Heart left ventricle (tissue), 16 donors: ENCODE data around the gene SYNDIG1L. TPM values are rescaled to one million over a fixed set of nuclear protein-coding genes. Genes with fewer than 3 reads are reported as not detected.

ENCODE experiments used
- ATAC-seq, 4 donors: fragments of 200-7000 bp; cut with Tn5 transposase; one replicate each; pipeline ENCODE4 v1.9.1; 2020 to 2022; ENCODE audit warnings: moderate library complexity in 4 of 4, mild to moderate bottlenecking in 3 of 4, moderate number of reproducible peaks in 1 of 4
- DNase-seq, 5 donors: peaks; one replicate each; pipeline ENCODE4 v3.0.0-alpha.2; 2020
- H3K27ac ChIP-seq, 12 donors: fragments of 200-600 bp; sonication (generic) in 4 of 12; one replicate each; pipeline versions ENCODE4 v1.5.0 to v1.8.0; 2016 to 2022; ENCODE audit warnings: mild to moderate bottlenecking in 2 of 12
- H3K27me3 ChIP-seq, 9 donors: fragments of 200-600 bp; sonication (generic) in 2 of 9; one replicate each; pipeline versions ENCODE4 v1.5.1 to v1.8.0; 2016 to 2022; ENCODE audit warnings: mild to moderate bottlenecking in 3 of 9
- H3K36me3 ChIP-seq, 9 donors: fragments of 200-600 bp; sonication (generic) in 2 of 9; one replicate each; pipeline versions ENCODE4 v1.5.0 to v1.8.0; 2018 to 2022; ENCODE audit warnings: mild to moderate bottlenecking in 2 of 9
- H3K4me1 ChIP-seq, 12 donors: fragments of 200-600 bp; sonication (generic) in 4 of 12; one replicate each; pipeline versions ENCODE4 v1.5.0 to v1.8.0; 2016 to 2022; ENCODE audit warnings: mild to moderate bottlenecking in 3 of 12
- H3K4me3 ChIP-seq, 12 donors: fragments of 200-600 bp; sonication (generic) in 4 of 12; one replicate each; pipeline versions ENCODE4 v1.5.0 to v1.8.0; 2017 to 2022; ENCODE audit warnings: mild to moderate bottlenecking in 9 of 12, moderate library complexity in 4 of 12
- H3K9me3 ChIP-seq, 12 donors: fragments of 200-600 bp; sonication (generic) in 4 of 12; one replicate each; pipeline versions ENCODE4 v1.5.0 to v1.8.0; 2016 to 2022; ENCODE audit warnings: mild to moderate bottlenecking in 1 of 12
- CTCF ChIP-seq, 12 donors: fragments of 200-600 bp; sonication (generic) in 4 of 12; IDR thresholded peaks; one replicate each; pipeline versions ENCODE4 v1.5.0 to v1.8.0; 2018 to 2022; ENCODE audit warnings: antibody characterized with exemption in 12 of 12, mild to moderate bottlenecking in 5 of 12
- POLR2A ChIP-seq, 2 donors: fragments of 450-650 bp; IDR thresholded peaks; one replicate each; pipeline ENCODE4 v1.6.1; 2017; ENCODE audit warnings: antibody characterized with exemption in 2 of 2, mild to moderate bottlenecking in 2 of 2, moderate library complexity in 2 of 2
- WGBS, 4 donors: extraction: QIAGEN DNeasy Blood & Tissue Kit in 2 of 4; methylation state at CpG; one replicate each; pipeline versions ENCODE4 v1.1.5 to v1.1.7; 2013 to 2018; 5-methylcytosine and 5-hydroxymethylcytosine counted together
- intact Hi-C, 10 donors: fragments of 100-400 bp; cut with DNase I; formaldehyde crosslinking; loops; one replicate each; pipeline versions ENCODE4 v1.11.1 to v1.14.2; 2022
- polyA plus RNA-seq, 2 donors: library from polyadenylated mRNA; stranded (reverse); fragments of 200-250 nt; gene quantifications; one replicate each; pipeline ENCODE4 v1.2.3, GENCODE V29; 2013
- total RNA-seq, 9 donors: library from RNA; depleted of rRNA in 2 of 9; stranded (reverse); fragments of >200 nt in 2 of 9; fragmentation: NEBNext Ultra II Directional in 3 of 9; extraction: Animal tissue kit (Norgen Biotek cat#: 25700) in 3 of 9; gene quantifications; one replicate each; pipeline versions ENCODE4 v1.1.0 to v1.2.4, GENCODE V29; 2016 to 2023
- donor health status: ischemic (EF 13 %, LVEDD 7.1; RV severe dilation, severe dysfunction).
- donor health status: healthy with polysubstance abuse.
- donor health status: DM: no; HTN: yes; CAD: no.
- donor health status: DM: no; HTN: no; CAD: no.
- donor health status: ischemic (EF 25% LVEDD 6.9; RV normal size, moderate dysfunction).
- donor health status: ischemic (EF 25% LVEDD 5.7; RV mildly dilated, moderate dysfunction).
- donor health status: healthy.
- donor health status: DM: yes; HTN: yes; CAD: no.
- donor health status: ischemic (EF 35%, LVEDD 5.7; RV mildly dilated, moderate dysfunction).
- donor health status: nonischemic (EF 11% LVEDD 7.7; RV severe dilation, severe dysfunction).
- donor health status: DM: yes; HTN: yes; CAD: no.
- donor health status: PGD.
- donor health status: ischemic (EF 29% LVEDD 5.4; RV normal size, mild dysfunction).
- donor health status: nonischemic (EF 23%, LVEDD 6.1; RV moderate dilation, normal function).

The SYNDIG1L gene
- total and polyA plus RNA-seq, 11 donors = 0.06 to 0.32 (median 0.10) TPM; not detected in 6

- peaks cover 0 to 5% (median 0%) of the 10 kb centered on the region in 9 donors for H3K27me3 ChIP-seq
- no peaks in the 10 kb centered on the region for H3K9me3 ChIP-seq
- ATAC-seq = peak in 3 of 4 donors; percentile 60 to 76 (median 65)
- peak overlapping the region in 3 of 12 donors; percentile 20 to 23 (median 21) for H3K4me3 ChIP-seq
- TF ChIP-seq CTCF (IDR thresholded peaks at IDR 0.05) = no peak
- TF ChIP-seq POLR2A (IDR thresholded peaks at IDR 0.05) = no peak
- WGBS, 4 donors = 4 to 8% (median 5%) methylated on average over 11 to 12 of the region's 12 CpGs
- H3K4me1 ChIP-seq = peaks cover 0 to 27% (median 12%) of the 10 kb centered on the region in 12 donors
- H3K27ac ChIP-seq = peak overlapping the region in 2 of 12 donors; percentile 6 to 54
- peak in 4 of 5 donors; percentile 29 to 45 (median 38) for DNase-seq
- H3K36me3 ChIP-seq = no peaks in the 10 kb centered on the region
- intact Hi-C loops = no loop called here
These were observed 24.3 kb downstream of the SYNDIG1L start for GRCh38 chr14:74401504-74402241.

- peaks cover 0 to 27% (median 12%) of the 10 kb centered on the region in 12 donors for H3K4me1 ChIP-seq
- TF ChIP-seq CTCF (IDR thresholded peaks at IDR 0.05) = no peak
- TF ChIP-seq POLR2A (IDR thresholded peaks at IDR 0.05) = no peak
- H3K27me3 ChIP-seq = peaks cover 0 to 5% (median 0%) of the 10 kb centered on the region in 9 donors
- no peaks in the 10 kb centered on the region for H3K36me3 ChIP-seq
- peak overlapping the region in 2 of 12 donors; percentile 6 to 54 for H3K27ac ChIP-seq
- WGBS, 4 donors = 38 to 48% (median 40%) methylated on average over 8 of the region's 8 CpGs
- DNase-seq (no peak), ATAC-seq (no peak)
- no peak overlapping the region for H3K4me3 ChIP-seq
- H3K9me3 ChIP-seq = no peaks in the 10 kb centered on the region
- intact Hi-C loops = no loop called here
These were observed 25.0 kb downstream of the SYNDIG1L start for GRCh38 chr14:74400919-74401503.

- Histone ChIP-seq H3K27me3 (peaks cover 0 to 5% (median 0%) of the 10 kb centered on the region in 9 donors), H3K4me3 (no peak overlapping the region), H3K4me1 (peaks cover 0 to 27% (median 12%) of the 10 kb centered on the region in 12 donors), H3K9me3 (no peaks in the 10 kb centered on the region), H3K36me3 (no peaks in the 10 kb centered on the region), H3K27ac (no peak overlapping the region)
- DNase-seq = no peak
- 49 to 55% (median 51%) methylated on average over 13 of the region's 13 CpGs for WGBS, 4 donors
- TF ChIP-seq POLR2A (IDR thresholded peaks at IDR 0.05) (no peak), CTCF (IDR thresholded peaks at IDR 0.05) (no peak)
- intact Hi-C loops = no loop called here
- no peak for ATAC-seq
These were observed 25.9 kb downstream of the SYNDIG1L start for GRCh38 chr14:74400031-74400685.

GRCh38 chr14:74395094-74395493 is 30.9 kb downstream of the SYNDIG1L start:
- TF ChIP-seq CTCF (IDR thresholded peaks at IDR 0.05) (no peak), POLR2A (IDR thresholded peaks at IDR 0.05) (no peak)
- Histone ChIP-seq H3K36me3 (no peaks in the 10 kb centered on the region), H3K9me3 (no peaks in the 10 kb centered on the region), H3K27ac (no peak overlapping the region), H3K4me1 (no peaks in the 10 kb centered on the region), H3K27me3 (peaks cover 0 to 11% (median 0%) of the 10 kb centered on the region in 9 donors), H3K4me3 (no peak overlapping the region)
- DNase-seq (no peak), ATAC-seq (no peak)
- 53 to 61% (median 54%) methylated on average over 4 of the region's 4 CpGs for WGBS, 4 donors
- intact Hi-C loops = no loop called here
